ENCODE data around the gene EXO5. TPM values are rescaled to one million over a fixed set of nuclear protein-coding genes. Genes with fewer than 3 reads are reported as not detected.

The EXO5 gene
- total and polyA plus RNA-seq, 2 of the 4 experiments (the other 2 are of a cell fraction), result 7.8 to 11.1 TPM

- Histone ChIP-seq H3K9ac (ENCODE audit: low read depth, low read length) (no peak overlapping the region), H3K4me2 (ENCODE audit: low read depth, low read length) (no peak overlapping the region), H2BK5ac (ENCODE audit: low read depth, low read length, poor library complexity, severe bottlenecking) (no peak overlapping the region), H4K8ac (ENCODE audit: low read depth in 2 of 2, low read length in 2 of 2) (no peak overlapping the region), H3K4me3 (ENCODE audit: insufficient read depth, low read depth, low read length) (no peak overlapping the region), H3K36me3 (ENCODE audit: control insufficient read depth, insufficient read depth, low read length) (peaks cover 5% of the 10 kb centered on the region; the same call in 1 of the 2 replicates), H3K23ac (ENCODE audit: low read depth, low read length) (no peak overlapping the region), H3K9me3 (ENCODE audit: control insufficient read depth, insufficient read depth, low read length) (peaks cover 57% of the 10 kb centered on the region), H2AFZ (replicated peaks; ENCODE audit: low read length, poor library complexity) (no peak overlapping the region), H3K4me1 (ENCODE audit: control insufficient read depth, insufficient read depth, low read length) (no peaks in the 10 kb centered on the region), H2BK15ac (ENCODE audit: low read depth, low read length) (no peak overlapping the region), H3K27ac (ENCODE audit: insufficient read depth, low read length) (no peak overlapping the region), H3K79me1 (ENCODE audit: low read depth in 1 of 2, low read length in 2 of 2) (no peaks in the 10 kb centered on the region), H2AK5ac (ENCODE audit: low read depth, low read length) (no peak overlapping the region), H3K18ac (ENCODE audit: low read depth, low read length) (no peak overlapping the region), H3K27me3 (ENCODE audit: control insufficient read depth, insufficient read depth, low read length) (no peaks in the 10 kb centered on the region), H3K14ac (replicated peaks; ENCODE audit: low read depth, low read length) (no peak overlapping the region), H2BK120ac (ENCODE audit: low read depth, low read length) (no peak overlapping the region), H2BK20ac (ENCODE audit: low read depth, low read length) (no peak overlapping the region), H3K4ac (ENCODE audit: low read depth, low read length) (no peak overlapping the region), H4K5ac (ENCODE audit: low read depth, low read length) (no peak overlapping the region), H4K91ac (ENCODE audit: insufficient read depth, low read depth, low read length) (no peak overlapping the region), H3K9me1 (ENCODE audit: insufficient read depth, low read length) (no peaks in the 10 kb centered on the region), H3K56ac (ENCODE audit: extremely low read depth, insufficient read depth, low read length) (no peak overlapping the region), H2AK9ac (replicated peaks; ENCODE audit: low read depth, low read length, poor library complexity) (no peak overlapping the region), H4K20me1 (ENCODE audit: insufficient read depth, low read length) (no peaks in the 10 kb centered on the region)
- BruUV-seq (replicated peaks), result no TSS peak
- CTCF ChIA-PET, result no interaction called here
- no peak for TF ChIP-seq SMC3 (IDR thresholded peaks at IDR 0.05; ENCODE audit: low read depth, low read length)
- TF ChIP-seq CEBPB (IDR thresholded peaks at IDR 0.05; ENCODE audit: low read depth, low read length), result no peak
- TF ChIP-seq RAD21 (IDR thresholded peaks at IDR 0.05; ENCODE audit: low read length), result no peak
- TF ChIP-seq MXI1 (IDR thresholded peaks at IDR 0.05; ENCODE audit: borderline replicate concordance, low read depth, low read length), result no peak
- TF ChIP-seq RCOR1 (IDR thresholded peaks at IDR 0.05; ENCODE audit: insufficient replicate concordance, low read length), result no peak
- TF ChIP-seq NFE2L2 (IDR thresholded peaks at IDR 0.05; ENCODE audit: low read depth, low read length), result no peak
- ATAC-seq (ENCODE audit: low read depth), result no peak
- intact Hi-C loops (cut with micrococcal nuclease), result no loop called here
- POLR2A ChIA-PET (ENCODE audit: unreplicated experiment), result no interaction called here
- in situ Hi-C loops (cut with MboI; ENCODE audit: low sequenced_read_pairs), result no loop called here
- no CpG with 5 or more reads among the region's 2 CpGs for WGBS, 2 experiments (ENCODE audit: extremely low coverage in 2 of 2, insufficient read length in 1 of 2)
- no peak for DNase-seq
- dilution Hi-C loops (cut with HindIII; ENCODE audit: low sequenced_read_pairs, unreplicated experiment), result no loop called here
These were observed 39.2 kb upstream of the EXO5 start for GRCh38 chr1:40469327-40469726.

Data from IMR-90 (cell line).